Tongue (tissue), 2 donors: ENCODE results near the gene ATP5ME. TPM values are rescaled to one million over a fixed set of nuclear protein-coding genes. Genes with fewer than 3 reads are reported as not detected.
"Not testable (repeated sequence)": the region's sequence is repeated elsewhere in the genome, so short reads cannot be mapped to it uniquely, and the experiment has no call there.

Experiments used
- DNase-seq: peaks from one replicate; pipeline ENCODE4 v3.0.0-alpha.2; 2015
- total RNA-seq: library from RNA; depleted of rRNA; stranded (reverse); fragments of >200 nt; gene quantifications from one replicate; pipeline ENCODE4 v1.2.3, GENCODE V29; 2014

ATP5ME gene
- total RNA-seq, 1 donor from 2014 or later = 103 TPM

DNA sequence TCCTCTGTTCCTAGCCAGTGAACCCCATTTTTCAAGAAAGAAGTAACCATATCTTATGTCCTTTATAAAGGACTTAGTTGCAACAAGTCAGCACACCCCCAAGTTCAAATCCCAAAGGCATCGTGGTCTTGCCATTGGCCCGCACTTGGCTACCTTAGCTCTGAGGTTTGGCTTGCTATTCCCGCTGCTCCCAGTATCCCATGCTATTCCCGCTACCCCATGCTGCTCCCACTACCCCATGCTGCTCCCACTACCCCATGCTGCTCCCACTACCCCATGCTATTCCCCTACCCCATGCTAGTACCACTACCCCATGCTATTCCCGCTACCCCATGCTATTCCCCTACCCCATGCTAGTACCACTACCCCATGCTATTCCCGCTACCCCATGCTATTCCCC is 5.9 kb downstream of the ATP5ME start:
- DNase-seq = not testable (repeated sequence)

DNA sequence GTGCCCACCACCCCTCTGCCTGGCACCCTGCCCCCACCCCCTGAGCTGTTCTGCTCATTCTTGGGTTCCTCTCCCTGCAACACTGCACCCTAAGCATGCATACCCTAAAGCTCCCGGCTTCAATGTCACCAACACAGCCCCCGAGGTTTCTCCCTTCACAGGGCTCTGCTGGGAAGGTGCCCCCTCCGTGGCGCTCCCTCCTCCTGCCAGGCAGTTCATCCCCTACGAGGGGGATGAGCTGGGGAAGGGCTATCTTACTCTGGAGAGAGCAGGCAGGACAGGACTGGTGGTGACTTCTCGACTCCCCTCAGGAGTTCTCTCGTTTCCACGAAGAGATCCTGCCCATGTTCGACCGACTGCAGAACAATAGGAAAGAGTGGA is 6.5 kb downstream of the ATP5ME start:
- no peak for DNase-seq

- DNase-seq = no peak
Observed at GRCh38 chr4:666822-667544, 7.1 kb downstream of the ATP5ME start.

GRCh38 chr4:666436-666810 is 7.7 kb downstream of the ATP5ME start:
- no peak for DNase-seq

DNA sequence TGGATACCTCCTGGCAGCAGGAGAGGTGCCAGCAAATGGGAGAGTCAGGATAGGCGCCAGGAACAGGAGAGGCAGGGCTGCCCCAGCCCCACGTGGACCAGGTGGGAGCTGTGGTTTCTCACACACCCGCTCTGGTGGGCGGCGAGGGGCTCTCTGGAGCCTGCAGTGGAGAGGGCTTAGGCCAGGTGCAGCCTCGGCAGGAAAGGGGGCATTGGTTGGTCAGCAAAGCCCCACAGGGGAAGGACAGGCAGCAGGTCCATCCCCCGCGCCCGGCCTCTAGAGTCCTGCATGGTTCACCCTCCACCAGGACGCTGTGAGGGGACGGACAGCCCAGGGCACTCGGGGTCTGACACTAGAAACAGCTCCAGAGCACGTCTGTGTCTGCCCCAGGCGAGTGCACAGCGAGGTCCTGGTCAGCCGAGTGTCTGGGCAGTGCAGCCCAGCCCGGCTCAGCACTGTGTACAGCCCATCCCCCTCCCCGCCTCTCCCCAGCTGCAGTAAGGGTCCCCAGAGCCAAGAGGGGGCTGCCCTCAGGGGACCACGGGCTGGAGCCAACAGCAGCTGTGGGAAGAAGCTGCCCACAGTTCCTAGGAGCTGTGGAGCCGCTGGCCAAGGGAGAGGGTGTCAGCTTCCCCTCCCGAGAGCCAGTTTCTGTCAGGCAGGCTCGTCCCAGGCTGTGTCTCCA is 8.2 kb downstream of the ATP5ME start:
- DNase-seq = no peak

DNA sequence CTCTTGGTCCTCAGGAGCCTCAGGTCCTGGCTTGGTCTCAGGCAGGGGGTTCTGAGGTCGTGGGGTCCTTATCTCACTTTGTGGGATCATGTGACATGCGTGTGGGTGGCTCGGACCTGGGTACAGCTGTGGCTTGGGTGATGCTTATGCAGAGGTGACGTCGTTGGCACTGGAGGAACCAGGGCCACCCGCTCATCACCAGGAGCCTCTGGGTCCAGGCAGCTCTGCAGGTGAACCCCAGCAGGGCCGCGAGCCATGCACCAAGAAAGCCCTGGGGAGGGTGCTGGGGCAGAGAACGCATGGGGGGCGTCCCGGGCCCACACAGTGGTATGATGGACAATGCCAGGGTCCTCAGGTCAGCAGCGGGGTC is 8.7 kb downstream of the ATP5ME start:
- no peak for DNase-seq

DNA sequence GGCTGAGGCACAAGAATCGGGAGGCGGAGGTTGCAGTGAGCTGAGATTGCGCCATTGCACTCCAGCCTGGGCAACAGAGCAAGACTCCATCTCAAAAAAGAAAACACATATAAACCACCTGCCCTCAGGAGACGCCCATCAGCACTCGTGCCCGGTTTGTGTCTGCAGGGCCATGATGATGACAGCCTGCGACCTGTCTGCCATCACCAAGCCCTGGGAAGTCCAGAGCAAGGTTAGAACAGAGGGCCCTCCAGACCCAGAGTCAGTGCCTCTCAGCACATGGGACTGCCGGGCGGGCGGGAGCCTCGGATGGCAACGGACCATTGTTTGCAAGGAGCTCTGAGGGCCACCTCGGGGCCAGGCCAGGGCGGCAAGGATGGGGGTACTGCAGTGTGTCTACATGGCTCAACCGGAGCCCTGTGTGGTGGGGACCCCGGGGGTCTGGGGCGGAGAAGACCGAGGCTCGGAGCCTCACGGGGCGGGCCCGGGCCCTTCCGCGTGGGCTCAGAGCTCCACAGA is 9.3 kb downstream of the ATP5ME start:
- no peak for DNase-seq

GRCh38 chr4:663438-664428 is 10.3 kb downstream of the ATP5ME start:
- peak; percentile 83 for DNase-seq

- no peak for DNase-seq
Observed at GRCh38 chr4:663046-663437, 11.0 kb downstream of the ATP5ME start.

DNA sequence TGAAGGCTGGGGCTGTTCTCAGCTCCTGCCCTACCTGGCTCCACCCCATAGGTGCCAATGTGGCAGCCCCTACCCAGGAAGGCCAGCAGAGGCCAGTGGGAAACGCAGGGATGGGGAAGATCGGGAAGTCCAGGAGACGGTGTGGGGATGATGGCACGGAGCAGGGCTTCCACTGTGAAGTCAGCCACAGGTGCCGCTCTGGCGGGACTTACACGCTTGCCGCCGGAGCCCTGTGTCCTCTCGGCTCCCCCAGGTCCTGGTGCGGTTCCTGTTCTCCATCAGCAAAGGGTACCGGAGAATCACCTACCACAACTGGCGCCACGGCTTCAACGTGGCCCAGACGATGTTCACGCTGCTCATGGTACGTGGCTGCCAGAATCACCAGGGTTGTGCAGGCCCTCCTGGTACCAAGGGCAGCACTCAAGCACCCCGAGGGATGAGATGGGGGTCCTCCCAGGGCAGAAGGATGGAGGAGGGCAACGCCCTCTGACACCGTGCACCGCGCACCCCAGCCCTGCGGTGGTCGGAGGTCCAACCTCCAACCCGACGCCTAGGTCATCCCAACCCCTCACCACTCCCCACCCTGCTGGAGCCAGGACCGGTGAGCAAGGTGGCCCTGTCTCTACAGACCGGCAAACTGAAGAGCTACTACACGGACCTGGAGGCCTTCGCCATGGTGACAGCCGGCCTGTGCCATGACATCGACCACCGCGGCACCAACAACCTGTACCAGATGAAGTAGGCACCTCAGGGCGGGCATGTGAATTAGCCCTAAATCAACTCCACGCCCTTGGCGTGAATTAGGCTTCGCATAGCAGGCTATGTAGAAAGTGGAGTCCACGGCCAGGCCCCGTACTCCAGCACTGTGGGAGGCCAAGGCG is 12.0 kb downstream of the ATP5ME start:
- DNase-seq = no peak

DNA sequence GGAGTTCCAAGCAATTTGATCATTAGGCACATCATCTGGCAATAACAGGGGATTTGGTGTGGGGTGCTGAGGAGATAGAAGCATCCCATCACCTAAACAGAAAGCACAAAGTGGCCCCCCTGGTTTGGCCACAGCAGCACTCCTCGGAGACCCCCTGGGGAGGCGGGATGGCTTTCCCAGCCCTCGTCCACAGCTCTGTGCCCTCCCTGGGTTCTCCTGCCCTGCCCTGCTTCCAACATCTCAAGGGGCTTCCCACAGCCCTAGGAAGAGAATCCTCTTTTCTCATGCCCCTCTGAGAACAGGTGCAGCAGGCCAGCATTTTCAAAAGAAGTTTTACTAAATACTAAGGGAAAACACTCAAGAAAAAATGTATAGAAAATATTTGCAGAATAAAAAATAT is 12.8 kb downstream of the ATP5ME start:
- no peak for DNase-seq

GRCh38 chr4:660401-660800 is 13.7 kb downstream of the ATP5ME start:
- DNase-seq = no peak

GRCh38 chr4:659851-660250 is 14.2 kb downstream of the ATP5ME start:
- DNase-seq = no peak

- no peak for DNase-seq
Observed at GRCh38 chr4:658681-659667, 15.1 kb downstream of the ATP5ME start.

DNA sequence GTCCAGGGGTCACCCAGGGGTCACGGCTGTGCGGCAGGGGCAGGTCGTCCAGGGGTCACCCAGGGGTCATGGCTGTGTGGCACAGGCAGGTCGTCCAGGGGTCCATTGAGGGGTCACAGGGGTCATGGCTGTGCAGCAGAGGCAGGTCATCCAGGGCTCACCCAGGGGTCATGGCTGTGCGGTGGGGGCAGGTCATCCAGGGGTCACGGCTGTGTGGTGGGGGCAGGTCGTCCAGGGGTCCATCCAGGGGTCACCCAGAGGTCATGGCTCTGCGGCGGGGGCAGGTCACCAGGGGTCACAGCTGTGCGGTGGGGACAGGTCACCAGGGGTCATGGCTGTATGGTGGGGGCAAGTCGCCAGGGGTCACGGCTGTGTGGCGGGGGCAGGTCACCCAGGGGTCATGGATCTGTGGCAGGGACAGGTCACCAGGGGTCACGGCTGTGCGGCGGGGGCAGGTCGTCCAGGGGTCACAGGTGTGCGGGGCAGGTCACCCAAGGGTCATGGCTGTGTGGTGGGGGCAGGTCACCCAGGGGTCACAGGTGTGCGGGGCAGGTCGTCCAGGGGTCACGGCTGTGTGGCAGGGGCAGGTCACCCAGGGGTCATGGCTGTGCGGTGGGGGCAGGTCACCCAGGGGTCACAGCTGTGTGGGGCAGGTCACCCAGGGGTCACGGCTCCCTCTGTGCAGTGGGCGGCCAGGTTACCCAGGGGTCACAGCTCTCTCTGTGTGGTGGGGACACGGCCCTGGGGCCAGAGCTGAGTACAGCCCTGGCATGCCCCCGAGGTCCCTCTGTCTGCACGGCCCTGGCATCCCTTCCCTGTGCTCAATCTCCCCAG is 16.0 kb downstream of the ATP5ME start:
- no peak for DNase-seq

GRCh38 chr4:657338-657833 is 16.7 kb downstream of the ATP5ME start:
- DNase-seq = no peak

DNA sequence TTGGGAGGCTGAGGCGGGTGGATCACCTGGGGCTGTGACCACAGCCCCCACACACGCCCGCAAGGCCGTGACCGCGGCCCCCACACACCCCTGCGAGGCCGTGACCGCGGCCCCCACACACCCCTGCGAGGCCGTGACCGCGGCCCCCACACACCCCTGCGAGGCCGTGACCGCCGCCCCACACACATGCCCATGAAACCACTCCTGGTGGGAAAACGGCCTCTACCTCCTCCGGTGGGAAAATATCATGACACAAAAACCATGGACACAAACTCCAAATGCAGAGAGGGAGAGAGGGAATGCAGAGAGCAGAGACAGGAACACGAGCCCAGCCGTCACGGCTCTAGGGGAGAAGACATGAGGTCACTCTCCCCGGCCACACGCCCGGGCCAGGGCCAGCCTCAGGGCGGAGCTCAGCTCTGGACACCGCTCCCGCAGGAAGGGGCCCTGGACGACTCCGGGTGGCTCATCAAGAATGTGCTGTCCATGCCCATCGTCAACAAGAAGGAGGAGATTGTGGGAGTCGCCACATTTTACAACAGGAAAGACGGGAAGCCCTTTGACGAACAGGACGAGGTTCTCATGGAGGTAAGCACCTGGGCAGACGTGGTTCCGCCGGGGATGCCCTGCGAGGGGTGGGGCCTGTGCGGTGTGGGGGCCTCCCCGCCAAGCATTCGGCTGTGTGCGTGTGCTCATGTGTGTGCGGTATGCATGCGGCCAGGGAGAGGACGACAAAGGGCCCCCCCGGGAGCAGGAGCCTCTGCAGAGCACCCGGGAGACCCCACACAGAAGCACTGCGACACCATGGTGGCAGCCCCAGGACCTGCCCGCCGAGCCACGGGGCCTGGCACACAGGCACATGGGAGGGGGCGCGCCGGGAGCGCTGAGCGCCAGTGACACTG is 17.4 kb downstream of the ATP5ME start:
- no peak for DNase-seq

- no peak for DNase-seq
Observed at GRCh38 chr4:655464-656151, 18.5 kb downstream of the ATP5ME start.
